Measurements from ENCODE around the gene ZSWIM7.

ZSWIM7 gene

GRCh38 chr17:16019347-16019746 is 19.8 kb upstream of the ZSWIM7 start:
- no peaks in the 10 kb centered on the region for H3K27me3 Mint-ChIP-seq
- peaks cover 79% of the 10 kb centered on the region for H3K36me3 Mint-ChIP-seq (ENCODE audit: insufficient read depth)
- peak overlapping the region in 1 of 2 donors; percentile 46 for H3K27ac Mint-ChIP-seq
- H3K9me3 Mint-ChIP-seq, result no peaks in the 10 kb centered on the region
- no peak for DNase-seq
- ATAC-seq (replicated peaks), result no peak
- H3K4me1 Mint-ChIP-seq (ENCODE audit: low read depth in 2 of 2), result peaks cover 6 to 19% of the 10 kb centered on the region in 2 donors
- no peak overlapping the region for H3K4me3 Mint-ChIP-seq

- Mint-ChIP-seq H3K27me3 (no peaks in the 10 kb centered on the region), H3K4me1 (ENCODE audit: low read depth in 2 of 2) (peaks cover 8 to 14% of the 10 kb centered on the region in 2 donors), H3K27ac (peak overlapping the region in 1 of 2 donors; percentile 32), H3K36me3 (ENCODE audit: insufficient read depth) (peaks cover 77% of the 10 kb centered on the region), H3K4me3 (no peak overlapping the region), H3K9me3 (no peaks in the 10 kb centered on the region)
- ATAC-seq (replicated peaks) (no peak), DNase-seq (no peak)
Observed at GRCh38 chr17:16013943-16014407, 14.5 kb upstream of the ZSWIM7 start.

- Mint-ChIP-seq H3K36me3 (ENCODE audit: insufficient read depth) (peaks cover 86% of the 10 kb centered on the region), H3K4me3 (no peak overlapping the region), H3K27me3 (no peaks in the 10 kb centered on the region), H3K27ac (no peak overlapping the region), H3K4me1 (ENCODE audit: low read depth in 2 of 2) (peaks cover 10 to 25% of the 10 kb centered on the region in 2 donors), H3K9me3 (no peaks in the 10 kb centered on the region)
- no peak for DNase-seq
- ATAC-seq (replicated peaks), result no peak
Observed at GRCh38 chr17:16007439-16007838, 7.9 kb upstream of the ZSWIM7 start.

- H3K36me3 Mint-ChIP-seq (ENCODE audit: insufficient read depth), result peaks cover 84% of the 10 kb centered on the region
- peaks cover 20 to 31% of the 10 kb centered on the region in 2 donors for H3K4me1 Mint-ChIP-seq (ENCODE audit: low read depth in 2 of 2)
- DNase-seq, result no peak
- no peaks in the 10 kb centered on the region for H3K27me3 Mint-ChIP-seq
- H3K9me3 Mint-ChIP-seq, result no peaks in the 10 kb centered on the region
- peak overlapping the region in 1 of 2 donors; percentile 33 for H3K27ac Mint-ChIP-seq
- no peak overlapping the region for H3K4me3 Mint-ChIP-seq
- ATAC-seq (replicated peaks), result no peak
Observed at GRCh38 chr17:16005636-16006035, 6.1 kb upstream of the ZSWIM7 start.

- DNase-seq (no peak), ATAC-seq (replicated peaks) (no peak)
- H3K9me3 Mint-ChIP-seq, result no peaks in the 10 kb centered on the region
- peak overlapping the region in 1 of 2 donors; percentile 62 for H3K27ac Mint-ChIP-seq
- H3K27me3 Mint-ChIP-seq, result no peaks in the 10 kb centered on the region
- peaks cover 25 to 41% of the 10 kb centered on the region in 2 donors for H3K4me1 Mint-ChIP-seq (ENCODE audit: low read depth in 2 of 2)
- peaks cover 85% of the 10 kb centered on the region for H3K36me3 Mint-ChIP-seq (ENCODE audit: insufficient read depth)
- H3K4me3 Mint-ChIP-seq, result no peak overlapping the region
Observed at GRCh38 chr17:16003841-16004240, 4.3 kb upstream of the ZSWIM7 start.

- Mint-ChIP-seq H3K27me3 (no peaks in the 10 kb centered on the region), H3K36me3 (ENCODE audit: insufficient read depth) (peaks cover 79% of the 10 kb centered on the region), H3K9me3 (no peaks in the 10 kb centered on the region), H3K27ac (peak overlapping the region; percentile 44 to 62), H3K4me1 (ENCODE audit: low read depth in 2 of 2) (peaks cover 25 to 34% of the 10 kb centered on the region in 2 donors), H3K4me3 (no peak overlapping the region)
- DNase-seq, result no peak
- no peak for ATAC-seq (replicated peaks)
Observed at GRCh38 chr17:16002708-16003260, 3.3 kb upstream of the ZSWIM7 start.

- no peak for ATAC-seq (replicated peaks)
- Mint-ChIP-seq H3K27me3 (no peaks in the 10 kb centered on the region), H3K4me1 (ENCODE audit: low read depth in 2 of 2) (peaks cover 25 to 34% of the 10 kb centered on the region in 2 donors), H3K9me3 (no peaks in the 10 kb centered on the region), H3K36me3 (ENCODE audit: insufficient read depth) (peaks cover 73% of the 10 kb centered on the region), H3K27ac (peak overlapping the region in 1 of 2 donors; percentile 94), H3K4me3 (peak overlapping the region; percentile 69 to 92)
- no peak for DNase-seq
Observed at GRCh38 chr17:16001226-16001897, 1.9 kb upstream of the ZSWIM7 start.

GRCh38 chr17:15999974-16000827 is 697 bp upstream of the ZSWIM7 start:
- peaks cover 72% of the 10 kb centered on the region for H3K36me3 Mint-ChIP-seq (ENCODE audit: insufficient read depth)
- no peaks in the 10 kb centered on the region for H3K9me3 Mint-ChIP-seq
- H3K4me1 Mint-ChIP-seq (ENCODE audit: low read depth in 2 of 2), result peaks cover 25 to 34% of the 10 kb centered on the region in 2 donors
- DNase-seq, result no peak
- no peaks in the 10 kb centered on the region for H3K27me3 Mint-ChIP-seq
- peak overlapping the region; percentile 69 to 92 for H3K4me3 Mint-ChIP-seq
- H3K27ac Mint-ChIP-seq, result peak overlapping the region; percentile 94 to 97
- ATAC-seq (replicated peaks), result no peak

- no peak for ATAC-seq (replicated peaks)
- DNase-seq, result no peak
- Mint-ChIP-seq H3K27me3 (no peaks in the 10 kb centered on the region), H3K27ac (peak overlapping the region; percentile 94 to 97), H3K4me3 (peak overlapping the region; percentile 69 to 92), H3K36me3 (ENCODE audit: insufficient read depth) (peaks cover 68% of the 10 kb centered on the region), H3K4me1 (ENCODE audit: low read depth in 2 of 2) (peaks cover 24 to 30% of the 10 kb centered on the region in 2 donors), H3K9me3 (no peaks in the 10 kb centered on the region)
Observed at GRCh38 chr17:15998031-15998562, 1.4 kb downstream of the ZSWIM7 start.

- DNase-seq (no peak), ATAC-seq (replicated peaks) (no peak)
- no peak overlapping the region for H3K27ac Mint-ChIP-seq
- no peaks in the 10 kb centered on the region for H3K9me3 Mint-ChIP-seq
- H3K27me3 Mint-ChIP-seq, result no peaks in the 10 kb centered on the region
- peaks cover 68% of the 10 kb centered on the region for H3K36me3 Mint-ChIP-seq (ENCODE audit: insufficient read depth)
- peaks cover 16 to 21% of the 10 kb centered on the region in 2 donors for H3K4me1 Mint-ChIP-seq (ENCODE audit: low read depth in 2 of 2)
- H3K4me3 Mint-ChIP-seq, result no peak overlapping the region
Observed at GRCh38 chr17:15996322-15996721, 3.2 kb downstream of the ZSWIM7 start.

GRCh38 chr17:15981646-15982580 is 17.6 kb downstream of the ZSWIM7 start:
- H3K27ac Mint-ChIP-seq, result peak overlapping the region in 1 of 2 donors; percentile 3
- H3K4me3 Mint-ChIP-seq, result no peak overlapping the region
- DNase-seq (no peak), ATAC-seq (replicated peaks) (no peak)
- no peaks in the 10 kb centered on the region for H3K9me3 Mint-ChIP-seq
- H3K4me1 Mint-ChIP-seq (ENCODE audit: low read depth in 2 of 2), result no peaks in the 10 kb centered on the region
- no peaks in the 10 kb centered on the region for H3K27me3 Mint-ChIP-seq
- H3K36me3 Mint-ChIP-seq (ENCODE audit: insufficient read depth), result peaks cover 30% of the 10 kb centered on the region

- no peaks in the 10 kb centered on the region for H3K27me3 Mint-ChIP-seq
- DNase-seq (no peak), ATAC-seq (replicated peaks) (no peak)
- no peak overlapping the region for H3K4me3 Mint-ChIP-seq
- H3K9me3 Mint-ChIP-seq, result no peaks in the 10 kb centered on the region
- H3K27ac Mint-ChIP-seq, result peak overlapping the region in 1 of 2 donors; percentile 3
- H3K4me1 Mint-ChIP-seq (ENCODE audit: low read depth in 2 of 2), result no peaks in the 10 kb centered on the region
- H3K36me3 Mint-ChIP-seq (ENCODE audit: insufficient read depth), result peaks cover 24% of the 10 kb centered on the region
Observed at GRCh38 chr17:15981208-15981607, 18.3 kb downstream of the ZSWIM7 start.

Measured in effector memory CD8-positive, alpha-beta T cell (primary cell).